NCI-H2107 treated with DMSO at 0.1 percent for 48 hours (cell line): Measurements from ENCODE around the gene TSEN2.
"Not testable (repeated sequence)": the region's sequence is repeated elsewhere in the genome, so short reads cannot be mapped to it uniquely, and the experiment has no call there.

Experiments
- DNase-seq: peaks from one replicate; lab custom pipeline; 2025; ENCODE audit not compliant: unreplicated experiment; lab: John Stamatoyannopoulos, UW

The TSEN2 gene

GRCh38 chr3:12451960-12452359 is 32.3 kb upstream of the TSEN2 start:
- no peak for DNase-seq

DNA sequence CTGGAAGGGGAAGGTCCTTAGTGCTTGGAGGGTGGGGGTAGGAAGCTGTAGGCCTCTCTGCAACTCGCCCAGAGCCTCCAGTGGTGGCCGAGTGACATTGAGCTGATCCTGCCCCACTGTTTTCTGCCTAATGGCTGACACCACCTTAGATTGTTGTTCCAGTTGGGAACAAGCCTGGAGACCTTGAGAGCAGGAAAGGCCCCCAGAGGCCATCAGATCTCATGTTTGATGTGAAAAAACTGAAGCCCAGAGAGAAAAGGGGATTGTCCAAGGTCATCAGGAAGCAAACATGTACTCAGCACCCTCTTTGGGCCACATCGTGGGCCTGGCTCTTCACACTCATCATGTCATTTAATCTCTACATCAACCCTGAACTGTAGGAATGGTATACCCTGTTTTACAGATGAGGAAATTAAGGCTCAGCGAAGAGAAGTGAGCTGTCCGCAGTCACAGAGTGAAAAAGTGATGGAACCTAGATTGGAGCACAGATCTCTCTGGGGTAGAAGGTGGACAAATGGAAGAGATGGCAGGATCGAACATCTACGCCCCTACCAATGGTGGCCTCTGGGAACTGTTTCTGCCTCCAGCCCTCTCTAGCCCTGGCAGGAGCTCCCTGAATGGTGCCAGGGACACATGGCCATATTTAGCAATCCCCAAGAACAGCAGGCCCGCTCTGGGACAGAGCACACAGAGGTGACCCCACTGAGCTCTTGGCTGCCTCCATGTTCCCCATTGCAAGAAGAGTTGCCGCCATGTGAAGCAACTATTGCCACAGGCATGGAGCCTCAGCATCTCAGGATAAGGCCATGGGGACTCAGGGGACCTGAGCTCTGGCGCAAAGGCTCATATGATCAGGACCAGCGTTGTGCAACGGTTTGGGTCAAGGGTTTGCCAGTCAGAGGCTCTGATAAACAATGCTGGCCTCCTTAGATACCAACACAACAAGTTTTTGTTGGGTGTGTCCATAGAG is 31.6 kb upstream of the TSEN2 start:
- no peak for DNase-seq

GRCh38 chr3:12454076-12454815 is 30.0 kb upstream of the TSEN2 start:
- no peak for DNase-seq

DNA sequence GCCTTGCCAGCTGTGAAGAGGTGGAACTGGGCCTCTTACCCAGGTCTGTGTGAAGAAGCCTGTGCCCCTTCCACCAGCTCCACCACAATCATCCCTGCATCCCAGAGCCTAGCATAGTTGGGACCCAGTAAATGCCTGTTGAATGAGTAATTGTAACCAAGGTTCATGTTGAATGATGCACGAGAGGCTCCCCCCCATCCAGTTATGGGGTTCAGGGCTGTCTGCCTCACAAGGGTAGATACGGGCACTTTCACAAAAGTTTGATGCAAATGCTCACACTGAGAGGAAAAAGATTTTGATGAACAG is 29.5 kb upstream of the TSEN2 start:
- no peak for DNase-seq

- no peak for DNase-seq
These were observed 28.5 kb upstream of the TSEN2 start for GRCh38 chr3:12455740-12456139.

DNA sequence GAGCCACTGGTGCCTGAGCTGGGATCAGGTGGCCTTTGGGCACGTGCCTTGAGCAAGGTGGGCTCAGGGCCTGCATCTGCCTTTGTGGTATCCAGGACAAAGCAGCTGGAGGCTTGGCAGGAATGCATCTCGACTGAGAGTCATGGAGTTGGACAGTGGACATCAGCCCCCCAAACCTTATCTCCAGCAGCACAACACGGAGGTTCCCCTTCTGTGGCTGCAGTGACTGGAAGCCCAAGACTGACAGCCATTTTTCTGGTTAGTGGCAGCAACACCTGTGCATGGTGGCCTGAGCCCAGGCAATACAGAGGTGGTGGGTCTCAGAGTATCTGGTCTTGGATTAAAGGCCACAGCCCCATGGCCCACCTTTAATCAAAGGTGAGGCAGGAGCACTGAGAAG is 27.8 kb upstream of the TSEN2 start:
- DNase-seq, result no peak

DNA sequence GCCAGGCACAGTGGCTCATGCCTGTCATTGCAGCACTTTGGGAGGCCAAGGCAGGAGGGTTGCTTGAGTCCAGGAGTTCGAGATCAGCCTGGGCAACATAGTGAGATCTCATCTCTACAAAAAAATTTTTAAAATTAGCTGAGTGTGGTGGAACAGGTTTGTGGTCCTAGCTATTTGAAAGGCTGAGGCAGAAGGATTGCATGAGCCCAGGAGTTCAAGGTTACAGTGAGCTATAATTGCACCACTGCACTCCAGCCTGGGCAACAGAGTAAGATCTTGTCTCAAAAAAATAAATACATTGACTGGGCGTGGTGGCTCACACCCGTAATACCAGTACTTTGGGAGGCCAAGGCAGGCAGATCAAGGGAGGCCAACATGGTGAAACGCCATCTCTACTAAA is 26.9 kb upstream of the TSEN2 start:
- not testable (repeated sequence) for DNase-seq

DNA sequence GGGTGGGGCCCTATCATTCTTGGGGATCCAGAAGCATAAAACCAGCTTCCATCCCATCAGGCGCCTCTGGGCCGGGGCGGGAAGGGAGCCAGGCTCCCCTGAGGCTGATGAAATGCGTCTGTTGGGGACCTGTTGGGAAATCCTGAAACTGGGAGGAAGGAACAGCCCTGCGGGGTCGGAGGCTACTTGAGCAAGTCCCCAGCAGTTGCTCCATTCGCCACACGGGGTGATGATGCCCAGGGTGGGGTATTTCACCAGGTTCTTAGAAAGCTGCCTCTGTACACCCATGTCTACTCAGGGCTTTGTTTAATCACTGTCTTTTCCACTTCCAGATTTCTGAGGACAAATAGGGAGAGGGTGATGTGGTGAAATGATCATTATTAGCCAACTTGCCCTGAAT is 25.4 kb upstream of the TSEN2 start:
- DNase-seq, result no peak

DNA sequence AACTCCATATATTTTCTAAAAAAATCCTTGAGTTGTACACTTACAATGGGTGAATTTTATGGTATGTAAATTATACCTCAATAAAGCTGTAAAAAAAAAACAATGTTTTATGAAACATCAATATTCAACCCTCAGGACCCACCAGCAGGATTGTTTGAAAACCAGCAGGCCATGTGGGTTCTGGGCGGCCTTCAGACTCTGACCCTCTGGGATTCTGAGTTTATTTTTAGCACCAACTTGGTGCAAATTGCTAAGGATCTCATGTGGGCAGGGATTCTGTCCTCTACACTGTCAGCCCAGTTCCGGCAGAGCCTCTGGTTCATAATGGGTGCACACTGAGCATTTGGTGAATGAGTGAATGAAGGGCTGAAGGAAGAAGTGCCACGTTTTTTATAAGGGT is 24.2 kb upstream of the TSEN2 start:
- DNase-seq, result no peak

GRCh38 chr3:12461097-12461649 is 23.1 kb upstream of the TSEN2 start:
- no peak for DNase-seq

DNA sequence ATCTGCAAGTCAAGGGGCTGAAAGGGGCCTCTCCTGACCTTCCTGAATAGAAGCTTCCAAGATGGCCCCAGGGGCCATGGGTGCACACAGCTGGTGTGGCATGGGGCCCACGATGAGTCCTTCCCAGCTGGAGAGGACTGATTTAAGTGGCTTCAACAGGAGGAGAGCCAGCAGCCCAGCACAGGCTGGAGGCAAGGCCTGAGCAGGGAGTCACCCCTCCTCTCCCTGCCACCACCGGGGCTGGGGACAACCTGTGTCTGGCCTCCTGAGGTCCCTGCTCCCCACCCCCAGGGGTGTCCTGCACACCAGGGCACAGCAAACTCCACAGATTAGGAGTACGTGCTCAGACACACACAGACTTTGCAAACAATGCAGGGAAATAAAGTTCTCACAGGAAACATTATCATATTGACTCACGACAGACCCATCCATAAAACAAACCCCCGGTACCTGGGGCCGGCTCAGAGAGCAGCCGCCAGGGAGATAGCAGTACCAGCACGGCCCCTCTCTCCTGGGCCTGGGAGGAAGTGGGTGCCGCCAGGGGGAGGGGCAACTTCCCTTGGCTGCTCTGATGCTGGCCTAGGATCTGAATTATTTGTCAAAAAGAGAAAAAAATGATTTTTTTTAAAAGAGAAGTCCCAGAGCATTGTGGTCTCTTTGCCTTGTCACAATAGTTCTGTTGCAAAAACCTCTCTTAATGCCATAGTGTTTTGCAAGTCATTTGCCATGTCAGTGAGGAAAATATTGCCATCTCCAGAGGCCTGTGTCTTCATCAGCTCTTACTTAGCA is 21.9 kb upstream of the TSEN2 start:
- DNase-seq, result no peak

- DNase-seq, result no peak
These were observed 20.6 kb upstream of the TSEN2 start for GRCh38 chr3:12463686-12464085.

DNA sequence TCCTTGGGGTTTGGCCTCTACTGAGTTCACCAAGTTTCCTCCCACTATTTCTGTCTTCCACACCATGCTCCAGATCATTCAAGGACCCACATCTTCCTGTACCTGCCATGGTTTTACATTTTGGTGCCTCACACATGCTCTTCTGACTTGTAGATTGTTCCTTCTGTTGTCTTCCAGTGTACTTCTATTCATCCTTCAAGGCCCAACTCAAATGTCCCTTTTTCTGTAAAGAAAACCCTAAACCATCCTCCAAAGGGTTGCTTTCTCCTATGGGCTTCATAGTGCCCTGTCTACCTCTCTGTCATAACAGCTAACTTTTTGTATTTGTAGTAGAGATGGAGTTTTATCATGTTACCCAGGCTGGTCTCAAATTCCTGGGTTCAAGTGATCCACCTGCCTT is 20.1 kb upstream of the TSEN2 start:
- no peak for DNase-seq

GRCh38 chr3:12465151-12465835 is 19.0 kb upstream of the TSEN2 start:
- no peak for DNase-seq

DNA sequence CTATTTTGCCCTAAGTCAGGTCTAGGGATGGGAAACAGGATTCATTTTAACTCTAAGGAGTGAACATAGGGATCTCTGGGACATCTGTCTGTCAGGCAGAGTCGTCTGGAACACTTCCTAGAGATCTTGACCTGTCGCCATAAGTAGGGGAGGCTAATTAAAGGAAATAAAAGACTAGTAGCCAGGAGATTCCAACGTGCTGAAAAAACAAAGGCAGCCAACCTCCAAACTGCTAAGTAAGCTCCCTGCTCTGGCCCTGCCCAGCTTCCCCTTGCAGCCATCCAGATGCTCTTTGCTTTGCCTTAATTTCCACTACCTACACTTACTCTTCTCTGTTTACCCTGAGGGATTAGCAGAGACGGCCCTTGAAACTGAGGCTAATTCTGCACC is 18.4 kb upstream of the TSEN2 start:
- DNase-seq, result no peak

GRCh38 chr3:12467746-12468145 is 16.5 kb upstream of the TSEN2 start:
- no peak for DNase-seq

GRCh38 chr3:12468276-12468675 is 16.0 kb upstream of the TSEN2 start:
- DNase-seq, result no peak

DNA sequence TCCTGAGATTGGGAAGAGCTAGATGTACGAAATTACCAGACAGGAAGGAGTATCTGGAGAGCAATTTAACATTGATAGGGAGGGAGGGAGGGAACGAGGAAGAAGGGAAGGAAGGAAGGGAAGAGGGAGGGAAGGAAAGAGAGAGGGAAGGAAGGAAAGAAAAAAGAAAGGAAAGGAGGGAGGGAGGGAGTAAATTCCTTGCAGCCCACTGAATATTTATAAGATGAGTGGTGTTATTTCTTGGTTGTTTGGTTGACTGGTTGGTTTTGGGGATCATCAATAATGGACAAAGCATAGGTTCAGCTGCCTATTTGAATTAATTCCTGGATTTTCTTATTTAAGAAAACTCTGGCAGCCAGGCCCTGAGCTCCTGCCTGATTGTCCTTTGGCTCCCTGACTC is 15.5 kb upstream of the TSEN2 start:
- no peak for DNase-seq

- not testable (repeated sequence) for DNase-seq
These were observed 15.1 kb upstream of the TSEN2 start for GRCh38 chr3:12469222-12469621.

- DNase-seq, result no peak
These were observed 14.2 kb upstream of the TSEN2 start for GRCh38 chr3:12470111-12470510.

DNA sequence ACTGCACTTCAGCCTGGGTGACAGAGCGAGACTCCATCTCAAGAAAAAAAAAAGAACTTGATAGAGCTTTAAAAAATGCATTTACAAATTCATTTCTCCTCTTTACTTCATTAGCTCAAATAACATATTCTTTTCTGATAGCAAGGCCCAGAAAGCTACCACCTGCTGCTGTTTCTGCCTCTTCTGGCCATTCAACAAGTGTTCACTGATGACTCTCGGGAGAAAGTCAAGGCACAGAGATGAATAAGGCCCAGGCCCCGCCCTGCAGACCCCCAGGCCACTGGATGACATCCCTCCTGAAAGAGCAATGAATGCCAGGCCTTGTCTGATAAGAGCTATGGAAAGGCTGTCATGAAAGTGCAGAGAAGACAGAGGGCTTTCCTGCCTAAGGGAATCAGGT is 13.6 kb upstream of the TSEN2 start:
- no peak for DNase-seq
